ENCODE results near the gene THRAP3. TPM values are rescaled to one million over a fixed set of nuclear protein-coding genes. Genes with fewer than 3 reads are reported as not detected.

THRAP3 gene
- total and polyA plus RNA-seq, 9 of the 15 experiments (the other 6 are each of a cell fraction or from before 2014, with no cell fraction given): 66.2 to 135 (median 113) TPM

- no TSS peak for BruUV-seq (replicated peaks)
- WGBS (ENCODE audit: insufficient coverage, low coverage, missing lambda C conversion rate): 79% methylated on average over 10 of the region's 10 CpGs
- peaks cover 78% of the 10 kb centered on the region; the same call in 2 of the 3 replicates for H3K36me3 ChIP-seq (ENCODE audit: control insufficient read depth, insufficient read depth, low read length)
- H3K4me1 ChIP-seq (replicated peaks in 1 of 2; ENCODE audit: control insufficient read depth in 2 of 2, insufficient read depth in 2 of 2, low read length in 2 of 2): peaks cover 0 to 44% of the 10 kb centered on the region in 2 experiments; a peak in 4 of 5 replicates
- no peak overlapping the region for H3K4me2 ChIP-seq (ENCODE audit: insufficient read depth, low read length)
- peak overlapping the region in 1 of 2 experiments; percentile 21; a peak in 2 of 4 replicates for H3K9ac ChIP-seq (ENCODE audit: insufficient read depth in 1 of 2, low read depth in 2 of 2, low read length in 2 of 2)
- ChIA-PET POLR2A (interaction anchor here (0.6 to 2.0 kb wide), 8 partner anchors 9 to 481 kb away, joined by 3 to 10 read pairs (median 4); no protein-coding TSS in a partner anchor), CTCF (ENCODE audit: low intra/inter-chr PET ratio) (interaction anchor here (0.6 to 2.5 kb wide), 2 partner anchors 78 to 166 kb away, joined by 3 to 27 read pairs; no protein-coding TSS in a partner anchor)
- no peak overlapping the region for H2AFZ ChIP-seq (ENCODE audit: low read depth, low read length)
- H3K4me3 ChIP-seq: no peak overlapping the region
- intact Hi-C loops (cut with micrococcal nuclease): loop anchor here (1.0 kb wide), 1 partner anchor 78 kb away; no protein-coding TSS in a partner anchor
- DNase-seq (ENCODE audit: extremely low read depth in 1 of 4, low spot score in 3 of 4): peak; percentile 31 to 62 (median 48)
- H4K20me1 ChIP-seq (replicated peaks; ENCODE audit: control insufficient read depth, insufficient read depth, low read length): peaks cover 7% of the 10 kb centered on the region; the same call in 1 of the 2 replicates
- no peaks in the 10 kb centered on the region for H3K79me2 ChIP-seq (ENCODE audit: control insufficient read depth, insufficient read depth, low read length)
- H3K27me3 ChIP-seq (ENCODE audit: control insufficient read depth in 2 of 2, insufficient read depth in 2 of 2, low read length in 2 of 2): no peaks in the 10 kb centered on the region
- H3K27ac ChIP-seq (ENCODE audit: extremely low read depth, low read depth, low read length): no peak overlapping the region
- peak; percentile 70 for ATAC-seq
- FAIRE-seq: peak; percentile 76
- H3K9me3 ChIP-seq (replicated peaks; ENCODE audit: control insufficient read depth, insufficient read depth, low read depth, low read length): no peaks in the 10 kb centered on the region
- peaks cover 5% of the 10 kb centered on the region for H3K9me1 ChIP-seq (ENCODE audit: control insufficient read depth, insufficient read depth, low read length)
- in situ Hi-C loops (cut with MboI): no loop called here
- TF ChIP-seq RAD21 (CRISPR knock-in tag; conservative IDR thresholded peaks at IDR 0.05 in 1 of 2, IDR thresholded peaks at IDR 0.05 in 1 of 2): peak; percentile 69 to 72
- TF ChIP-seq CTCF (IDR thresholded peaks at IDR 0.05 in 2 of 3, conservative IDR thresholded peaks at IDR 0.05 in 1 of 3; ENCODE audit: insufficient read depth in 2 of 3, low read depth in 1 of 3, low read length in 3 of 3): peak; percentile 71 to 79 (median 79)
- TF ChIP-seq REST (IDR thresholded peaks at IDR 0.05; ENCODE audit: borderline replicate concordance): peak; percentile 65; the same call in 1 of the 2 replicates
- TF ChIP-seq REST (CRISPR knock-in tag; IDR thresholded peaks at IDR 0.05; ENCODE audit: low read depth): no peak
- no peak for TF ChIP-seq ZNF165 (CRISPR knock-in tag; IDR thresholded peaks at IDR 0.05; ENCODE audit: borderline replicate concordance)
- 0 out of 2 replicates have a peak, but pooled peaks have one; percentile 37 for TF ChIP-seq RB1 (IDR thresholded peaks at IDR 0.05; ENCODE audit: low read depth)
- TF ChIP-seq DEAF1 (CRISPR knock-in tag; IDR thresholded peaks at IDR 0.05): peak; percentile 64
Observed at GRCh38 chr1:36342426-36343185, 118.4 kb downstream of the THRAP3 start.

Measured in K562 (cell line).